ENCODE measurements around the gene PURA.

- TF ChIP-seq EZH2phosphoT487 (IDR thresholded peaks at IDR 0.05; ENCODE audit: insufficient read depth, low read depth) (no peak), EZH2 (IDR thresholded peaks at IDR 0.05; ENCODE audit: insufficient read depth, poor library complexity, severe bottlenecking) (no peak)
These were observed 30.8 kb upstream of the PURA start for GRCh38 chr5:140083120-140083519.

Data from GM23248 (cell line).